Brain pericyte (primary cell): Measurements from ENCODE around the gene TRIM74.
"Not testable (repeated sequence)": the region's sequence is repeated elsewhere in the genome, so short reads cannot be mapped to it uniquely, and the experiment has no call there.

ENCODE experiments used
- DNase-seq: peaks from one replicate; pipeline ENCODE4 v3.0.0-alpha.2; 2012; ENCODE audit warnings: low read depth, low spot score

TRIM74 gene

DNA sequence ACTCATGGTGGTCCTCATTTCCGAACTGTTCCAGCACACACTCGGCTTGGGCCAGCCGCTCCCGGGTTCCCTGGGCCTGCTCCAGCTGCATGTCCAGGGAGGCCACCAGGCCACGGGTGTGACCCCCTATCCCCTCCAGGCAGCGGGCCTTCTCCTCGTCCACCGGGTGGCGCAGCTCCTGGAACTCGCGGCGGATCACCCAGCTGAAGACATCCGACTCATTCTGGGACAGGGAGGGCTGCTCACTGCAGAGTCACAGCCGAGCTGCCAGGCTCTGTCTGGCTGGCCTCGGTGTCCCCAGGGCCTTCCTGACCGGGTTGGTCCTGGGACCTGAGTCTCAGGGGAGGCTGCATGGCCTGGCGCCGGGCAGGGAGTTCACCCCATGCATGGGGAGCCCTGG is 9.2 kb downstream of the TRIM74 start:
- not testable (repeated sequence) for DNase-seq

DNA sequence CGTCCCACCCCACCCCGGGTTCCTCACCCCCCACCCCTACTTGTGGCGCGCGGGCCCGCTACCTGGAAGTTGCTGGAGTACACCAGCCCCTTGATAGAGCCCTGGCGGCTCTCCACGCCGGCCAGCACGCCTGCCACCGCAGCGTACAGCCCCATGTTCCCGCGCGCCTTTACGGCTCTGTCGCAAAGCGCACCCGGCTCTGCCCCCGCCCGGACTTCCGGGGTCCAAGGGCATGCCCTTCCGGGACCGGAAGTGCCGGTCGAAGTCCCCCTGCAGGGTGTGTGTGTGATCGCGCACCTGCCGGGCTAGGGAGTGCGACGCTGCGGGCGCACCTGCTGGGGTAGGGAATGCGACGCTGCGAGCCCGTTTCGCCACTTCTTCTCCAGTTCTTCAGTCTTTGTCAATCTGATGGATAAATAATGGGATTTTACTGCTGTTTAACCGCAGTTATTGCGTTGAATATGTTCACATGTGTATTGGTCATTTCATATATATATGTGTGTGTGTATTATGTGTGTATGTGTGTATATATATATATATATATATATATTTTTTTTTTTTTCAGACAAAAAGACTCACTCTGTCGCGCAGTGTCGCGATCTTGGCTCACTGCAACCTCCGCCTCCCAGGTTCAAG is 14.6 kb downstream of the TRIM74 start:
- DNase-seq: not testable (repeated sequence)

DNA sequence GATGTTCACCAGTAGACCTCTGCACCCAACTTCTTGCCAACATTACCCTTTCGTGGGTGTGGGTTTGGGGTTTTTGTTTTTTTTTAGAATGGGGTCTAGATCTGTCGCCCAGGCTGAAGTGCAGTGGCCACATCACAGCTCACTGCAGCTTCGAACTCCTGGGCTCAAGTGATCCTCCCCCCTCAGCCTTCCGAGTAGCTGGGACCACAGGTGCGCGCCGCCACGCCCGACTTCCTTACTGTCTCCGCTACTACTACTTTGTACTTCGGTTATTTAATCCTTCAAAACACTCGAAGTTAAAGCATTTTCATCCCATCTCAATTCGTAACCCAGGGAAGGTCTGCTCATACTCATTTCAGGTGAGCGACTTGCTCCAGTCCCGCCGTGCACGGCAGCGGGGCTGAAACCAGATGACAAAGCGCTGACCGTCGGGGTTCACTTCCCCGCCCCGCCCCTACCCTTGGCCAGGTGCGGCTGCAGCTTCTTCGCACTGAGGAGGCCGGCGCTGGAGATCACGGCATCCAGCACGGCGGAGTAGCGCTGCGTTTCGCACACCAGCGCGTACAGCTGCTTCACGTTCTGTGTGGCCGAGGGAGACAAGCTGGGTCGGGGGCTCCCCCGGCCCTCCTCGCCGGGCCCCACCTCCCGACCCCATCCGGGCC is 15.2 kb downstream of the TRIM74 start:
- DNase-seq: not testable (repeated sequence)

DNA sequence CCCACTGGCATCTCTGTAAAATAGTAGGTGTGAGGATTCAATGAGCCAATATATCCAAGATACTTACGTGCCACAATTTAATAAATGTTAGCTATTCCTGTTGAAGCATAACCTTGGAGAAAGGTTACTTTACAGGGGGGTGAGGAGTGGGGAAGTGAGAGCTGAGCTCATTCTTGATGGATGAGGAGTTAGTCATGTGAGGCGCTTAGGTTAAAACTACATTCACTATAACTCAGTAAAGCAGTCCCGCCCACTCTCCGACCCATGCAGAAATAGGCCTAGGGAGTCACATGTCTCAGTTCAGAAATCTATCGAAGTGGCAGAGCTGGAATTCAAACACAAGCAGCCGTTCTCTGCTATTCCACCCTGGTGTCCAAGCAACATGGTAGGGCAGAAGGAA is 18.8 kb downstream of the TRIM74 start:
- DNase-seq: not testable (repeated sequence)

DNA sequence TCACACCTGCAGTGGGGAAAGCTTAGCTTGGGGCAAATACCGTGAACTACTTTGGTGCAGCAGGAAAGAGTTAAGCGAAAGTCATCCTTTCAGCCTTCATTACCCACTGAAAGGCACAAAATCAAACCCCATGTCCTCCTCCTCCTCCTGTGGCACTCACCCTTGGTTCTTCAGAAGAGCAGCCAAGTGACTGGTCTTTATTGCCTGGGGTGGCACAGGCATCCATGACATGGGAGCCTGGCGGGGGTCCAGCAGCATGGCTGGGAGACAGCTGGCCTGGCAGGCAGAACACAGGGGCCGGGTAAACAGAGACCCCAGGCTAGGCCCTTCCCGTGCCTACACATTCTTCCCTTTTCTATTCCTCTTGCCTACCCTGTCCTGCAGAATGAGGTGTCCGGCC is 19.6 kb downstream of the TRIM74 start:
- DNase-seq: not testable (repeated sequence)

DNA sequence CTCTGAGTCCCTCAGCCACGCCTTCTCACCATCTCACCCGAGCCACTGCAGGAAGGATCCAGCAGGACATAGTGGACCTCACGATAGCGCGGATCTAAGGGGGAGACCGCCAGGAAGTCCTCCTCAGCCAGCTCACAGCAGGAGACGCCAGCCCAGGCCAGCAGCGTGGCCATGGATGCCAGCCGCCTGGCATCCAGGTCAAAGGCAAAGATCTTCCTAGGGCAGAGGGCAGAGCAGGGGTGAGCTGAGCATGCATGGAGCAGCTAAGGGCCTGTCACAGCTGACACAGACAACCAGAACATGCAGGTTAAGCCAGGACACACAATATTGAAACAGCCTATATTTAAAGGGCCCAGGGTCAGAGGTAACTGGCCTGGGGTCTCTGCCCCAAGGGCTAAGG is 20.0 kb downstream of the TRIM74 start:
- DNase-seq: not testable (repeated sequence)

DNA sequence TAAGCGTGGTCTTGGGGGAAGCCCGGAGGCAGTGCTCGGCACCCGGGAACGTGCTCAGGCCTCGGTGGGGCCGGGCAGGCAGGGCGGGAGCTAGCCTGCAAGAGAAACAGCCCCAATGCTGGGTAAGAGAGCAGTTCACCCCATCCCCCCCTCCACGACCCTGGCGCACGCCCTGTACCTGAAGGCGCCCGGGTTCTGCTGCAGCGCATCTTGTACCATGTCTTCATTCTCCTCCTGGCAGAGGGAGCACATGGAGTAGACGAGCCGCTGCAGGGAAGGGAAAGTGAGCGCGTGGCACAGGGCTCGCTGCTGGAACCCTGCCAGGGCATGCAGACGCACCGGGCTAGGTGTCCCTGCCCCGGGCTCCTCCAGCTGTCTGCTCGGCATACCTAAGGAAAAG is 20.6 kb downstream of the TRIM74 start:
- not testable (repeated sequence) for DNase-seq

DNA sequence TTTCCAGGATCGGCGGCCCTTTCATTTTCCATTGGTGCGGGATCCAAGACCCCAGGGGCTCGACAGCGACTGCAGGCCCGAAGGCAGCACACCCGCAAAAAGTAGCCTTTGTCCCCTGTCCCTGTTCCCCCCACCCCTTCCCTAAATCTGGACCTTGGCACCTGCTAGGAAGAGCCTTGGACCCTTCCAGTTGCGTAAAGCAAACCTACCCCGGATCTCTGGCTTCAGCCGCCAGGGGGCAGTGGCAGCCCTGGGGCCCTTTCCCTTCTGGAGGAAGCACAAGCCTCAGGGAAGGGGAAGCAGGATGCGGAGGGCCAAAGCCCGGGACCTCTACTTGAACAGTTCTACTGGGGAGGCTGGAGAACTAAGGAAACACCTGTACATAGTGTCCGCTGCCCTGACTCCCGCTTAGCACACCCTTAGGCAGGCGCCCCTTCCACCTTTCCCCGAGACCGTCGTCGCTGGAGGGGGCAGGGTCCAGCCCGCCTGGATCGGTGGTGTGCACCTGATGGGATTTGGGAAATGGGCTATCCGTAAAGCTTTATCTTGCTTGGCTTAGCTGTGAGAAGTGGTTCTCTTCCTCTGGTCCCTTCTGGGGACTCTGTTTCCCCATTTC is 23.0 kb downstream of the TRIM74 start:
- not testable (repeated sequence) for DNase-seq

DNA sequence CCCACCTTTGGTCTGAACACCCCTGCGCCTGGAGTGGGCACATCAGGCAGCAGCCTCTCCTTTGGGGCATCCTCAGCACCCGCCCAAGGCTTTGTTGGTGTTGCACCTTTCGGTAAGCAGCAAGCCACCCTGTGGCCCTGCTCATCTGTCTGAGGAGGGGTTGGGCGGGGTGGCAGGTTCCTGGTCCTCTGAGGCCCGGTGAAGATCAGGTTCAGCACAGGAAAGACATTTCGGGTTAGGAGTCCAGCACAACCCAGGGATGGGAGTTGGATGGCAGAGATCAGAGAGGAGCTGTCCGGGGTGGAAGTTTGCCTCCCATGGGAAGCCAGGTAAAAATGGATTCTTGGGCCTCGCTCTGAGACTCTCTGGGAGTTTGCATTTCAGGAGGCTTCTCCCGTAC is 23.7 kb downstream of the TRIM74 start:
- DNase-seq: not testable (repeated sequence)

DNA sequence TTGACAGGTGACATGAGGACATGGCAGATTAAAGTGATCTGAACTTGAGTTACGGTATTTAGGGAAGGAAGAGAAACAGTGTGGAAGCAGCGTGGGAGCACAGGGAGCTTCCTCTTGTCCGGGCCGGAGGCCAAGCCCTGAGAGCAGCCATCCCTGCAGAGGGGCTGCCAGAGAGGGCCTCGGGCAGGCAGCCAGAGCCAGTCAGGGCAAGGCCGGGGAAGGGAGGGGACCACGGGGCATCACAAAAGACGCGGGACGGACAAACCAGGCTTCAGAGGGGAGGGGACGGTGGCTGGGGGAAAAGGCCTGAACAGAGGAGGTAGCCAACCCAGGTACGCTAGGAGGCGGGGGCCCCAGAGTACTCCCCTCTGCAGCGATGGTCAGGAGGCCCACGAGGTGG is 24.3 kb downstream of the TRIM74 start:
- DNase-seq: not testable (repeated sequence)

DNA sequence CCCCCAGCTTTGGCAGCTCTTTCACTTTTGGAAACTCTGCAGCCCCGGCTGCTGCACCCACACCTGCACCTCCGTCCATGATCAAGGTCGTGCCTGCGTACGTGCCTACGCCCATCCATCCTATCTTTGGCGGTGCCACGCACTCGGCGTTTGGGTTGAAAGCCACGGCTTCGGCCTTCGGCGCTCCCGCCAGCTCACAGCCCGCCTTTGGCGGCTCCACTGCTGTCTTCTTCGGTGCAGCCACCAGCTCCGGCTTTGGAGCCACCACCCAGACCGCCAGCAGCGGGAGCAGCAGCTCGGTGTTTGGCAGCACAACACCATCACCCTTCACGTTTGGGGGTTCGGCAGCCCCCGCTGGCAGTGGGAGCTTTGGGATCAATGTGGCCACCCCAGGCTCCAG is 26.3 kb downstream of the TRIM74 start:
- not testable (repeated sequence) for DNase-seq

DNA sequence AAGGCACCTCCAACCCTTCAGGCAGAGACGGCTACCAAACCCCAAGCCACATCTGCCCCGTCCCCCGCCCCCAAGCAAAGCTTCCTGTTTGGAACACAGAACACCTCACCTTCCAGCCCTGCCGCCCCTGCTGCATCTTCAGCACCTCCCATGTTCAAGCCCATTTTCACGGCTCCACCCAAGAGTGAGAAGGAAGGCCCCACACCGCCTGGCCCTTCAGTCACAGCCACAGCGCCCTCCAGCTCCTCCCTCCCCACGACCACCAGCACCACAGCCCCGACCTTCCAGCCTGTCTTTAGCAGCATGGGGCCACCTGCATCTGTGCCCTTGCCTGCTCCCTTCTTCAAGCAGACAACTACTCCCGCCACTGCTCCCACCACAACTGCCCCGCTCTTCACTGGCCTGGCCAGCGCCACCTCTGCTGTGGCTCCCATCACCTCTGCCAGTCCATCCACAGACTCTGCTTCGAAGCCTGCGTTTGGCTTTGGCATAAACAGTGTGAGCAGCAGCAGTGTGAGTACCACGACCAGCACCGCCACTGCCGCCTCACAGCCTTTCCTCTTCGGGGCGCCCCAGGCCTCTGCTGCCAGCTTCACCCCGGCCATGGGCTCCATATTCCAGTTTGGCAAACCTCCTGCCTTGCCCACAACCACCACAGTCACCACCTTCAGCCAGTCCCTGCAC is 27.1 kb downstream of the TRIM74 start:
- DNase-seq: not testable (repeated sequence)

DNA sequence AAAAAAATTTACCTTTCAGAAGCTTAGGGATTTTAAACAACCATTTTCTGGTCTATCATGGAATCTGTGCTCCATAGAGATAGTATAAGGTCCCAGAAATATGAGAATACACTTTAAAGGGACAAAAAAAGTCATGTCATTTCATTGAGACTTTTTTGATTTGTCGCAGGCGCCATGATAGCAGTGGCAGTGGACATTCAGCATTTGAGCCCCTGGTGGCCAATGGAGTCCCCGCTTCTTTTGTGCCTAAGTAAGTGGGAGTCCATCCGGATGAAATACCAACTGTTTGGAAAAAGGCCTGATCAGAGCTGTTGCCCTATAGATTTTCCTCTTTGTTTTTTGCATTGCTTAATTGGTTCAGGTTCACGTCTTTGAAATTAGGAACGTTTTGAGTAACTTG is 41.0 kb downstream of the TRIM74 start:
- DNase-seq: not testable (repeated sequence)

DNA sequence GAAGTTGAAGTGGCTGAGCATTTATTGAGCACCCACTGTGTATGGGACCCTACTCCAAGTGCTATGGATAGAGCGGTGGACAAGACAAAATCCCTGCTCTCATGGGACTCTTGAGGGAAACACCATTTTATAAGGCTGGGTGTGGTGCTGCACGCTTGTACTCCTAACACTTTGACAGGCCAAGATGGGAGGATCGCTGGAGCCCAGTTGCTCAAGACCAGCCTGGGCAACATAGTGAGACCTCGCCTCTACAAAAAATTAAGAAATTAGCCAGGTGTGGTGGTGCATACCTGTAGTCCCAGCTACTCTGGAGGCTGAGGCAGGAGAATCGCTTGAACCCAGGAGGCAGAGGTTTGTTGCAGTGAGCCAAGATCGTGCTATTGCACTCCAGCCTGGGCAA is 41.5 kb downstream of the TRIM74 start:
- DNase-seq: not testable (repeated sequence)

DNA sequence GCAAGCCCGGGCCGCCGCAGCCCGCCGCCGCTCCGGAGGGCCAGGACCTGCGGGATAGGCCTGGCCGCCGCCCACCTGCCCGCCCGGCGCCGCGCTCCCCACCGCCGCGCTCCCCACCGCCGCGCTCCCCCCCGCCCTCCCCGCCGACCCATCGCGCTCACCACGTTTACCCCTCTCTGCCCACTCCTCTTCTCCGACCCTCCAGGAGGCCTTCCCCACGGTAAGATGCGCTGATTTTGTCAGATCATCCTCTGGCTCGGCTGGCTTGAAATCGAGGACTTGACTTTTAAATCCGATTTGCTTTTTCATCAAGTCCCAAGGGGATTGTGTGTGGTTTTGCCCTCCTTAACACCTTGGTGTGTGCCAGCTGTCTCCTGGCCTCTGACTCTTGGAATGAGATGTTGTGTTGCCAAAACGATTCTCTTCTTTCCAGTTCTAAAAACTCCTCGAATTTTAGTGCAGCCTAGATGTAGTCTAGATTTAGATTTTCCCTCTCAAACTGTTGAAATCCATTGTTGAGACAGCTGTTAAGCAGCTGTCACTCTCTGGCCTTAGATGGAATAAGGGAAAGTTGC is 43.6 kb downstream of the TRIM74 start:
- peak; percentile 25 for DNase-seq

DNA sequence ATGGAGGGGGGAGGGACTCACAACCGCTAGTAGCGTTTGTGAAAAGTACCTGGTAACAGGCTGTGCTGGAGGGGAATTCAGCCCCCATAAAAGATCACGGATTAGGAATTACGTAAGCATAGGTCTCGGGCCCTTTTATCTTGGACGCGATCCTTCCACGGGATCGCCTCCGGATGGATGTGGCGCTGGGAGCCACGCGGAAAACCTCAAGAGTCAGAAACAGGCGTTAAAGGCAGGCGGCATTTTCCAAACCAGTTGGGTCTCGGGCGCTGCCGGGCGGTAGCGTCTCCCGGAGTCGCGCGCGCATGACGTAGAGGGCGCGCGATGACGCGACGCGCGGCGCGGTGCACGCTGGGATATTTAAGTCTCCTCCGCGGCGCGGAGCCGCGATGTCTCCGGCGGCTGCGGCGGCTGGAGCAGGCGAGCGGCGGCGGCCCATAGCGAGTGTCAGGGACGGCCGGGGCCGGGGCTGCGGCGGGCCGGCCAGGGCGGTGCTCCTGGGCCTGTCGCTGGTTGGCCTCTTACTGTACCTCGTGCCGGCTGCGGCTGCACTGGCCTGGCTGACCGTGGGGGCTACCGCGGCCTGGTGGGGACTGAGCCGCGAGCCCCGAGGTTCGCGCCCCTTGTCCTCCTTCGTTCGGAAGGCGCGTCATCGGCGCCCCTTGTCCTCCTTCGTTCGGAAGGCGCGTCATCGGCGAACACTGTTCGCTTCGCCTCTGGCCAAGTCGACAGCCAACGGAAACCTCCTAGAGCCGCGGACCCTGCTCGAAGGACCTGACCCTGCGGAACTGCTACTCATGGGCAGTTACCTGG is 44.3 kb downstream of the TRIM74 start, which contains the start of gene POM121:
POM121 (plus strand) TSS at position 363 of the 813 bp plus-strand sequence; CDS start at position 390, 27 bp downstream.
- DNase-seq: peak; percentile 61

DNA sequence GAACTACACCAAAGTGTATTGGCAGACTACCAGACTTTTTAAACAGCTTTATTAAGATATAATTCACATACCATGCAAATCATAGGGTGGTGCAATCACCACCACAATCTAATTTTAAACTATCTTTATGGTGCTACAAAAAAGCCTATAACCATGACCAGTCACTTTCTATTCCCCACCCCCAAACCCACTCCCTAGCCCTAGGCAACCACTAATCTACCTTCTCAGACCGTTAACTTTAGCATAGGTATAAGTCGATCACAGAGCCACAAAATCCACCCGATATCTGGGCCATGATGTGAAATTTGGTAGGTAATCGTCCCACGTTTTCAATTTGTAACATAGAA is 44.9 kb downstream of the TRIM74 start:
- DNase-seq: no peak

DNA sequence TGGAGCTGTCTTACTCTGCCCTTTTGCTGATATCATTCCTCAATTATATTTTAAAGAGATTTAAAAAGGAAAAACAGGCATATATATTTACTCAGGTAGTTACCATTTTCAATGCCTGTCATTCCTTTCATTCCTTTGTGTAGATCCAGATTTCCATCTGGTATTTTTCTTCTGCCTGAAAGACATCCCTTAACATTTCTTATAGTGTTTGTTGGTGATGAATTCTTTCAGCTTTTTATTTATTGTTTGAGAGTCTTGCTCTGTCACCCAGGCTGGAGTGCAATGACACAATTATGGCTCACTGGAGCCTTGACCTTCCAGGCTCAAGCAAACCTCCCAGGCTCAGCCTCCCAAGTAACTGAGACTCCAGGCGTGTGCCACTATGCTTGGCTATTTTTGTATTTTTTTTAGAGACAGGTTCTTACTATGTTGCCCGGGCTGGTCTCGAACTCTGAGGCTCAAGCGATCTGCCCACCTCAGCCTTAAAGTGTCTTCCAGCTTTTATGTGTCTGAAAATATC is 50.0 kb downstream of the TRIM74 start:
- DNase-seq: no peak

DNA sequence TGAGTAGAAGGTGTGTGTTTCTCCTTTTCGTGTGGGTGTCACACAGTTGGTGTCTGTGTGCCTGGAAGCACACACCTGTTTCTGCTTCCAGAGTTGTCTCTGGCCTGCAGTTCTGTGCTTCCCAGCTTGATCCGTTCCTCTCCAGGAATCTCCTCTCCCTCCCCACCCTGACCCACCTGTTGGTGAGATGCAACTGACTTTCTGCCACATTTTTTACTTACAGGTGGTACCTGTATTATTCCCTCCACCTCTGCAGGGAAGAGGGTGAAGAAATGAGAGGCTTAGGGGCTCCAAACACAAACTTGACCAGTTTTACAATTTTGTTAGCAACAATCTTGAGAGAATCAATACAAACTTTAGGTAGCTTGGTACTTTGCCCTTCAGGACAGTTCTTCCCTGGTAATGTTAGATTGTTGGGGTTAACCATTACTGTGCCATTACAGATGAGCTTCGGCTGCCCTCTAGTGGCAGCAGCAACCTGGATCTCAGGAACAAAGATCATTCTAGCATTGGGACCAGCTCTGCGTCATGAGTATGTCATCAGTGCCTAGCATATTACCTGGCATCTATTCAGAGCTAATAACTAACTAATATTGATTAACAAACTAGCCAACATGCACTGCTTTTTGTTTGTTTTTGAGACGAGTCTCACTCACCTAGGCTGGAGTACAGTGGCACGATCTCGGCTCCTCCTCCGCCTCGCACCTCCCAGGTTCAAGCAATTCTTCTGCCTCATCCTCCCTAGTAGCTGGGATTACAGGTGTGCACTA is 54.3 kb downstream of the TRIM74 start:
- peak; percentile 11 for DNase-seq

DNA sequence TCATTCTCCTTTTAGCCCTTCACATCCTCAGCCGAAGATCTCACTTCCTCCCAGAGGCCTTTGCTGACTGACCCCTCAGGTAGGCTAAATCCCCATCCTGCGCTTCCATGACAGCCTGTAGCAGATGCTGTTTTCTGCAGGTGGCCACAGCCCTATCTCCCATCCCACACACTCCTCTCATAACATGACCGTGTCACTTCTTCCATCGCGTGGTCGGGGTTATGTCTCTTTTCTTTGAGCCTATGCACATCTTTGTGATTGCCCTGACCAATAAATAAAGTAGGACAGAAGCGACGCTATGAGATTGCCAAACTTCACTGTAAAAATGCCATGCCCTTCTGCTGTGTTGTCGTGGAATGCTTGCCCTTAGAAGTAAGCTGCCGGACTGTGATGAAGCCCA is 55.5 kb downstream of the TRIM74 start:
- DNase-seq: not testable (repeated sequence)
